Measurements from ENCODE around the gene NUDCD3.
"Not testable (repeated sequence)": the region's sequence is repeated elsewhere in the genome, so short reads cannot be mapped to it uniquely, and the experiment has no call there.

Gene NUDCD3

DNA sequence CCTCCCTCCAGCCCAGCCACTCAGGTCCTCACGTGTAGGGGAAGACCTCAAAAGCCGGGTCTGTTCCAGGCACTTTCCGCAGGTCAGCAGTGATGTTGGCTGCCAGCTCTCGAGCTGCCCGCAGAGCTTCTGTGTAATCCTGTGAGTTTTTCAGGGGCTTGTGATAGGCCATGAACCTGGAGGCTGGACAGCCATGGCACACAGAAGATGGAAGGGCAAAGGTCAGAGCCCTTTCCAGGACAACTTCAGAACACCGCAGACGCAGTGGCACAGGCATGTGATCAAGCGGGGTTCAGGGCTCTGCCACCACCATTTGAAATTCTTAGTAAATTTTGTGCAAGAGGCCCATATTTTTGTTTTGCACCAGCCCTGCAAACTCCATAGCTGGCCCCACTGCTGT is 26.7 kb upstream of the NUDCD3 start:
- no peak for DNase-seq

DNA sequence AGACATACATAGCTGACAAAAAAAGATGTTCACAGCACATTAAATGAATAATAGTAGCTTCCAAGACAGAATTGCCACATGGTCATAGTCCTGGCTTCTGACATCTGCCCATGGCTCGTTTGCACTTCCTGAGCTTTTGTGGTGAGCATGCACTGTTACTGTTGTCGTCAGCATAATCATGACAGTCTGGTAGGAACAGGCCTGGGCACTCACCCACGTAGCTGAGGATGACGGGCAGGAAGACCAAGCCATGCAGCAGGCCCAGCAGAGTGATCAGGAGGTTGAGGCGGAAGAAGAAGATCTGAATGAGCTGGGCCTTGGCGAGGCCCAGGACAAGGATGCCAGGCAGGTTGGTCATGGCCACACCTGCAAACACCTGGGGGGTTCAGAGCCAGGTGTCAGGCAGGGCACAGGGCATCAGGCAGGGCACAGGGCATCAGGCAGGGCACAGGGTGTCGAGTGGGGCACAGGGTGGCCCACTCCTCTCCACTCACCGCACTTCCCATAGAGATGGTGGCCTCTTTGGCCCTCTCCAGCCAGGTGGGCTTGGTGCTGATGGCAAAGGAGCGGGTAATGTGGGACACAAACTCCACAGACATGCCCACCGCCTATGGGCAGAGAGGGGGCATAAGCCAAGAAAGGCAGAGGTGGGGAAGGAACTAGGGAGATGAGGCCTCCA is 25.3 kb upstream of the NUDCD3 start:
- DNase-seq: no peak

DNA sequence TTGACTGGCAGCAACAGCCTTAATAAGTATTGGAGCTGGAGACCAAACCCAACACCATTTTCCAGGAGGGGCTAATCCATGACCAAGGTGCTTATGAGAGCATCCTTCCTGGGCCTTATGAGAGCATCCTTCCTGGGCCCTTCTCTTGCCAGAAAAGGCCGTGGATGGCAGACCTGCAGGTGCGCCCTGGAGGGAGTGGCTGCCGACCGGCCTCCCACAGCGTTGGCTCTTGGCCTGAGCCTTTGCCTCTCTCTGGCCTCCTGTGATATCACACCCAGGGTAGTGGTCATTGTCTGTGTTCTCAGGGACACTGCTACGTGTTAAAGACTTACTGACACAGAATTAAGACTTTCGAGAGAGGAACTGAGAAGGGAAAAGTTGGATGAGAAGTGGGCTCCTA is 22.3 kb upstream of the NUDCD3 start:
- DNase-seq: no peak

DNA sequence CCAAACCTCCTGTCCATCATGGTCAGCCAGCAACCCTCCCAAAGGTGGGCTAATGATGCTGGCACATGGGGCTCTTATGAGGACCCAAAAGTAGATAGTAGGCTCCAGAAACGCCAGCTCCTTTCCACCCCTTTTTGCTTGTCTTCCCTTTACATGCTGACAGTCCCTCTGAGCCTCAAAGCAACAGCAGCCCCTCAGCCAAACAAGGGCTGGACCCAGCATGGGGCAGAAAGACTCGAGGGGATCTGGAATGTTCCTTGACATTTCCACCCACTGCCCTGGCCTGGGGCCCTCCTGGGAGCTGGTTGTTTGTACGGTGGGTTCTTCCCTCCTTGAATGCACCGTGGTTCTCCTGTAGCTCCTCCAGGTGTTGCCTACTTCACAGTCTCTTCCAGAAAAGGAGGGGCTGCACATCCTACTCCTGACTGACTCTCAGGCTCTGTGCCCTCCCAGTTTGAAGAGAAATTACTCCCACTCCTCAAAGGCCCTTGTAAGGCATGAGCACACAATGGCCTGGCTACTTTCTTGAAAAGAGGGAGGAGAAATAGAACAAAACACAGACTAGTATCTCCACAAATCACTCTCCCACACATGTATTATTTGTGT is 21.5 kb upstream of the NUDCD3 start:
- DNase-seq: no peak

DNA sequence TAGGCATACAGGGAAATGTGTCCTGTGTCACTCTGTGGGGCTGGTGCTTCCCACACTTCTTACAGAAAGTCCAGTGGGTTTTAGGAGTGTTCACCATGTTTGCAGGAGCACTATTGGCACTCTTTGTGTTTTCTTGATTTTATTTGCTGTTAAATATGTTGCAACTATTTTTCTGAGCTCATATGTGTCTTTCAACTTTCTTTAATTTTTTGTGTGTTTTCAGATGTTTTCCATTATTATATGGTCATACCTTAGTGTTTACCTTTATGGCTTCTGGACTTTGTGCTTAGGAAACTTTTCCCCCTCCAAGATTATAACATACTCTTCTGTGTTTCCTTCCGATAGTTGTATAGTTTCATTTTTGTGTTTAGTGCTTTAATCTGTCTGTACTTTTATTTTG is 20.8 kb upstream of the NUDCD3 start:
- no peak for DNase-seq

DNA sequence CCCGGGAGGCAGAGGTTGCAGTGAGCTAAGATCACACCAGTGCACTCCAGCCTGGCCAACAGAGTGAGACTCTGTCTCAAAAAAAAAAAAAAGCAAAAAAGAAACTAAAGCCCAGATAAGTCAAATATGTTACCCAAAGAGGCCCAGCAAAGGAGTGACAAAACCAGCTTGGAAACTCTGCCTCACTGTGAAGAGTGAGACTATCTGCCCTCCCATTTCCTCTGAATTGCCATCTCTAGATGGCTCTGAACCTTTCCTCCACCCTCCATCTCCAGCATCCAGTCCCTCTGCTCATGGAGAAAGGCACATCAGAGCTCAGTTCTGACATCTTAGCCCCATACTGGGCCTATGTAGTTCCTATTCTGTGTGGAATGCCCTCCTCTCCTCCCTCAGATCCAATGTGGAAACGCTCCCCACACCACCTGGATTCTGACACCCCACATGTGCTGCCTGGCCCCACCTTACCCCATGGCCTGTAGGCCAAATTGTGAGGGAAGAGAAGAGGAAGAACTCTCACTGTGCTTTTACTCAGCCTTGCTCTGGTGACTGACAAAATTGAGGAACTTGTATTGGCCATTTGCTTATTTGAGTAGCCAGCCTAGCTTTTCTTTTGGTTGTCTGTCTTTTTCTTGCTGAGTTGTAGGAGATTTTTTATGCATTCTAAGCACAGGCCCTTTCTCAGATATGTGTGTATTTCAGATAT is 18.0 kb upstream of the NUDCD3 start:
- no peak for DNase-seq

DNA sequence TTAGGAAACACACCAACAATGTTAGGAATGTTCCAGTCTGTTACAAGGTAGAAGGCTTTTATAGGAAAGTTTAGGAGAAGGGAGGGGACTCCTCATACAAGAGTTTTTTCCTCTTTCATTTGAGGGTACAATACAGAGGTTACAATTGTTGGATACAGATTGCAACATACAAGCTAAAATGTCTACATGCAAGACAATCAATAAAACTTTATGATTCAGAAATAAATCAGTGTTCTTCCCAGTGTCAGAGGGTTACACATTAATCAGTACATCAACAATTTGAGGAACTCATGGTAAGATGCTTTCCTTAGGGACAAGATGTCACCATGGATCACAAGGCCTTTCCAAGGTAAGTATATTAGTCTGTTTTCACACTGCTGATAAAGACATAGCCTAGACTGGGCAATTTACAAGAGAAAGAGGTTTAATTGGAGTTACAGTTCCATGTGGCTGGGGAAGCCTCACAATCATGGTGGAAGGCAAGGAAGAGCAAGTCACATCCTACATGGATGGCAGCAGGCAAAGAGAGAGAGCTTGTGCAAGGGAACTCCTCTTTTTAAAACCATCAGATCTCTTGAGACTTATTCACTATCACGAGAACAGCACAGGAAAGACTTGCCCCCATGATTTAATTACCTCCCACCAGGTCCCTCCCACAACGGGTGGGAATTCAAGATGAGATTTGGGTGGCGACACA is 16.3 kb upstream of the NUDCD3 start:
- not testable (repeated sequence) for DNase-seq

DNA sequence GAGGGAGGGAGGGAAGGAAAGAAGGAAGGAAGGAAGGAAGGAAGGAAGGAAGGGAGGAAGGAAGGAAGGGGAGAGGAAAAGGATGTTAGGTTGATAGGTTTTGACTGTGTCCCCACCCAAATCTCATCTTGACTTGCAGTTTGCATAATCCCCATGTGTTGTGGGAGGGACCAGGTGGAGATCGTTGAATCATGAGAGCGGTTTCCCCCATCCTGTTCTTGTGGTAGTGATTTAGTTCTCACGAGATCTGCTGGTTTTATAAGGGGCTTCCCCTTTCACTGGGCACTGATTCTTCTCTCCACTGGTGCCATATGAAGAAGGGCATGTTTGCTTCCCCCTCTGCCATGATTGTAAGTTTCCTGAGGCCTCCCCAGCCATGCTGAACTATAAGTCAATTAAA is 15.1 kb upstream of the NUDCD3 start:
- no peak for DNase-seq

DNA sequence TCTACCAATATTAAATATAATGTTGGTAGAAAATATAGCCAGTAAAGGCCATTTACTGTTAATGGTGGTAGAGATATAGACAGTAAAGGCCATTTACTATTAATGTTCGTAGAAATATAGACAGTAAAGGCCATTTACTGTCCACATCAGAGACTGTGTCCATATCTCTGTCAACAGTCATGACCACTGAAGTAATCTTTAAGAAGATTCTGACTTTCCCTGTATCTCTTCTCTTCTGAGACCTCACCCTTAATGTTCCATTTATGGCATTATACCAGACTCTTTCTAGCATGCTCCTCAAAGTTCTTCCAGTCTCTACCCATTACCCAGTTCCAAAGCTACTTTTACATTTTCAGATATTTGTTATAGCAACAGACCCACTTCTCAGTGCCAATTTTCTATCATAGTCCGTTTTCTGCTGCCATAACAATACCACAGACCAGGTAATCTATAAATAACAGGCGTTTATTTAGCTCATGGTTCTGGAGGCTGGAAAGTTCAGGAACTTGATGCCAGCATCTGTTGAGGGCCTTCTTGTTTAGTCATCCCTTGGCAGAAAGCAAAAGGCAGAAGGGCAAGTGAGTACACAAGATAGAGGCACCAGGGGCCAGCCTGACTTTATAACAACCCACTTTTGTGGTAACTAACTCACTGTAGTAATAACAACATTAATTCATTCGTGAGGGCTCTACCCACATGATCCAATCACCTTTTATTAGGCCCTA is 7.9 kb upstream of the NUDCD3 start:
- DNase-seq: no peak

DNA sequence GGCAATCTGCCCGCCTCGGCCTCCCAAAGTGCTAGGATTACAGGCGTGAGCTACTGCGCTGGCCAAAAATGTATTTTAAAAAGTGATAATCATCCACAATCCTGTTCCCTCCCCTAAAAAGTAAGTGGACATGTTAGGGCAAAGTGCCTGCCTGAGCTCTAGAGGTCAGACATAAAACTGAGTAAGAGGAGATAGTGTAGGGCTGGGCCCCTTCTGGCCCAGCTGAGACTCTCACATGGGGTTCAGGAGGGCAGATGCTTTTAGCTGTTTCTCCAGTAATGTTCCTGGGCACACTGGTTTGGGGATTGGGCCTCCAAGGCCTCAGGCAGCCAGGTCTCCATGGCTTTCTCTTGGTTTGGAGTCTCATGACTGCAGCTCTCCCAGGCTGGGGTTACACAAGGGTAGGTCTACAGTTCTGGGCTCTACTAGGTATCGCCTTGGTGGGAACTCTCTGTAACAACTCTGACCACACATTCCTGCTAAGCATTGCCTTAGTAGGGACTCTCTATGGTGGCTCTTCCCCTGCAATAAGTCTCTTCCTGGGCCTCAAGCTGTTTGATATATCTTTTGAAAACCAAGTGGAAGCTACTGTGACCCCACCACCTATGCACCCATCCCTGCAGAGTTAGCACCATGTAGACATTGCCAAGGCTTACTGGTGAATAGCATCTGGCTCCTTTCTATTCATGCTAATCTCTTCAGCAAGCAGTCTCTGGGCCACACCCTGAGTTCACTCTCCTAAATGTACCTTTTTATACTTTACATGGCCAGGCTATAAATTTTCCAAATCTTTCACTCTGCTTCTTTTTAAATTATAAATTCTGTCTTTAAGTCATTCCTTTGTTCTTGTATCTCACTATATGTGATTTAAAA is 6.9 kb upstream of the NUDCD3 start:
- no peak for DNase-seq

DNA sequence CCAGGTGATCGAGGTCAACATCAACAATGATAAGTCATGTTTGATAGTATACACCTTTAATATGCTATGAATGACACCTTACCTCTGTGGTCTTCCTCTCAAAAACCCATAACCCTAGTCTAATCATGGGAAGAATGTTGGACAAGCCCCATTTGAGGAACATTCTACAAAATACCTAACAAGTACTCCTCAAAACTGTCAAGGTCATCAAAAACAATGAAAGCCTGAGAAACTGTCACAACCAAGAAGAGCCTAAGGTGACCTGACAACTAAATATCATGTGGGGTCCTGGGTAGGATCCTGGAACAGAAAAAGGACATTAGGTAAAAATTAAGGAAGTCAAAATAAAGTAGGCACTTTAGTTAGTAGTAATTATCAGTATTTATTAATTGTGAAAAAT is 5.9 kb upstream of the NUDCD3 start:
- DNase-seq: no peak

DNA sequence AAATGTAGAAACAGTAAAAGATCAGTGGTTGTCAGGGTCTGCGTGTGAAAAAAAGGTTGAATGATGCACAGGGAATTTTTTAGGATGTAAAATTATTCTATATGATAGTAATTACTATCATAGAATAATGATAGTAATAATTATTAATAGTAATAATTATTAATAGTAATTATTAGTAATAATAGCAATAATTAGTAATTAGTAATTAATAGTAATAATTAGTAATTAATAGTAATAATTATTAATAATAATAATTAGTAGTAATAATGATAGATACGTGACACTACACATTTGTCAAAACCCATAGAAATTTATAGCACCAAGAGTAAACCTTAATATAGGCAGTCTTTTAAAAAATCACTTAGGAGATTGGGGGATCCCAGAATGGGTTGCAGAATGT is 4.5 kb upstream of the NUDCD3 start:
- no peak for DNase-seq

DNA sequence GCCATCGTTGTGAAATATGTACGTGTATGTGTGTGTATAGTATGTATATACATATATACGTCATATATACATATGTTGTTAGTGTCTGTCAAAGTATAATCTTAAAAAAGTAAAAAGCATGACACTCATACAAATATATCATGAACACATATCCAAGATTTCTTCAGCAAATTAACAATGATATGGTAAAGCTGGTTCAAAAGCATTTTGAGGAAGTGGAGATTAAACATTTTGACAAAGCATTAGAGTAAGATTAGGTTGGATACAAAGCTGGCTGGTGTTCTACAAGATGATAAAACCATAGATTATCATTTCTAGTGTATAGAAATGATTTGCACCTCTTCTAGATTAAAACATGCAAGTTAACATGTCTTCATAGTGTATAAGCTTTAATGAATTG is 771 bp upstream of the NUDCD3 start:
- DNase-seq: no peak

DNA sequence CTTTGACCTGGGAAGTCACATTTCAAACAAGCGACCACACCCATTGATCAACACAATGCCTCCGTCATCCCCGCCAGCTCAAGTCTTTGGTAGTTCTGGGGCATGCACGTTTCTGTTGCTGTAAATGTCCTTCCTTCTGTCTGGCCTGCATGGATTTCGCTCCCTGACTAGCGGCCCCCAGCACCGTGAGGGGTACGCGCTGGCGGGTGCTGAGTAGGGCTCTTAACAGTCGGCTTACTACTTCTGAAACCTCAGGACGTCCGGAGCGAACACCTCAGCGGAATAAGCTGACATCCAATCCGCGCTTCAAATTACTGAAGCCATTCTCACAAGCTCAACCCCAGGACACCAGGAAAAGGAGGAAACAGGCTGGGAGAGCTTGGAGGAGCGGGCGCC is 505 bp downstream of the NUDCD3 start:
- DNase-seq: no peak

DNA sequence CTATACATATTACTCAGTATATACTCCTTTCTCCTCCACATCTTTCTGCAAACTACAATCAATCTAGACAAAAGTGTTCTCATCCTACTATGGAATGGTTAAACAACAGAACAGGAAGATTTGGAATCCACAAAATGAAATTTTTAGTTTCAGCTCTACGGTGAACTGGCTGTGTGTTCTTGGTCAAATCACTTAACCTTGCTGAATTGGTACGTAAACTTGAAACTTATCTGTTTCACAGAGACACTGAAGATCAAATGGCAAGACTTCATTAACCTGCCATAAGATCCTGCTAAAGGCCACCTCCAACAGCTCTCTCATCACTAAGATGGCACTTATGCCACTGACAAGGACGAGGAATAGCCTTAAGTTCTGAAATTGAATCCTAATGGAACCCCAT is 1.5 kb downstream of the NUDCD3 start:
- DNase-seq: no peak

DNA sequence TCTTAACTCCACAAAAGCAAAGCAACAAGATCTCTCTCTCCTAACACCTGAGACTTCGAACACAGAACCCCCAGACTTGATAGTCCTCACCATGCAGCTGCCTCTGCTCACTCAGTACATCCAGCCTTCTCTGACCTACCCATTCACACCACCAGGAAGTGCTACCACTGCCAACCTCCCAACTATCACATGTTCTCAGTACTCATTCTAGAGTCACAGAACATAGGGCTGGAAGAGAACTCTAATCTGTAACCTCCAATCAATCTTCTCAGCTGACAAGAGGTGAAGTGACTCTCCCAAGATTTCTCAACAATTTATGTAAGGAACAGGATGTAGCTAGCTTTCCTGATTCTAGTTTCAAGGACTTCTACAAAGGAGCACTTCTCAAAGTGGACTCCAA is 3.8 kb downstream of the NUDCD3 start:
- no peak for DNase-seq

DNA sequence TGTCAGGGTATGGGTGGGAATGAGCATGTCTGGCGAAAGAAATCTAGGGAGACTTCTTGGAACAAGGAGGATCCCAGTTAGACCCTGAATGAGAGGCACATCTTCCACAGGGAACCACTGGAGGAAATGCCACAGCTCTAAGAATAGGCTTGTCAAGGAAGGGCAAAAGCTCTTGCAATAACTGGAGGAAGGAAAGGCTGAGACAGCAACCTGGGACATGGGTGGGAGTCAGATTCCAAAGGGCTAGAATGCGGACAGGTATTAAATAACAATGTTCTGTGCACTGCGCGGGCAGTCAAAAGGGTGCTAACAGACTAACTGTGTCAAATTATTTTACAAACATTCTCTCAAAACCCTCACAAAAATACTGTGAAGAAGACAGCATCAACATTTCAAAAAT is 4.5 kb downstream of the NUDCD3 start:
- no peak for DNase-seq

DNA sequence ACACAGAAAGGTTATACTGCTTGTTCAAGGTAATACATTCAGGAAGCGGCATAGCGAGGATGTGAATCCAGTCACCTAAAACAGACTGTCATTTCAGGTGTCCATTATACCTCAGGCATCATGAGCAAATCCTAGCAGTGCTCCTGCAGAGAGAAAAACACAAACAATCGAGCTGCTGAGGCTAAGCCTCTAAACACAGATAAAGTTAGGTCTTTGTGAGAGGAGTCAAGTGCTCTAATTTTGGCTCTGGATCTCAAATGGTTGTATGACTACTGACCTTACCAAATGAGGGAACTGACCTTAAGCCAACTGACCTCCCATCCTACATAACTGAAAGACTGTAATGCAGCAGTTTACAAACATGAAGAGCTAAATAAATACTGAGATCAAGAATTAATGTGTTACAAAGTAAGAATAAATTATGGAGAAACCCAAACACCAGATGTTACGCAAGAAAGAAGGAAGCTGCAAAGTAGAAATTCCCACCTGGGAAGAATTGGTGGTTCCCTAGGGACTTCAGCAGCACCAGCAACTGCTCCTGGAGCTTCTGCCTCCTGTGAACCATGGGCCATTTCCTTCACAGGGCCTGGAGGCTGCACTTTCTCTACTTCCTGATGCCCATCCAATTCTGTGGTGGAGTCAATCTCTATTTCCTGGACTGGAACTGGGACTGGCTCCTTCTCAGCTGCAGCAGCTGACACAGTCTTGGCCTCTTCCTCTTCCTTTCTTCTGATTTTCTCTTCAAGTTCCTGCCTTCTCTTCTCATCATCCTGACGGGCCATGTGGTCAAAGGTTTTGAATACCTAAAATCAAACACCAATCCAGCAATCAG is 5.8 kb downstream of the NUDCD3 start:
- no peak for DNase-seq

DNA sequence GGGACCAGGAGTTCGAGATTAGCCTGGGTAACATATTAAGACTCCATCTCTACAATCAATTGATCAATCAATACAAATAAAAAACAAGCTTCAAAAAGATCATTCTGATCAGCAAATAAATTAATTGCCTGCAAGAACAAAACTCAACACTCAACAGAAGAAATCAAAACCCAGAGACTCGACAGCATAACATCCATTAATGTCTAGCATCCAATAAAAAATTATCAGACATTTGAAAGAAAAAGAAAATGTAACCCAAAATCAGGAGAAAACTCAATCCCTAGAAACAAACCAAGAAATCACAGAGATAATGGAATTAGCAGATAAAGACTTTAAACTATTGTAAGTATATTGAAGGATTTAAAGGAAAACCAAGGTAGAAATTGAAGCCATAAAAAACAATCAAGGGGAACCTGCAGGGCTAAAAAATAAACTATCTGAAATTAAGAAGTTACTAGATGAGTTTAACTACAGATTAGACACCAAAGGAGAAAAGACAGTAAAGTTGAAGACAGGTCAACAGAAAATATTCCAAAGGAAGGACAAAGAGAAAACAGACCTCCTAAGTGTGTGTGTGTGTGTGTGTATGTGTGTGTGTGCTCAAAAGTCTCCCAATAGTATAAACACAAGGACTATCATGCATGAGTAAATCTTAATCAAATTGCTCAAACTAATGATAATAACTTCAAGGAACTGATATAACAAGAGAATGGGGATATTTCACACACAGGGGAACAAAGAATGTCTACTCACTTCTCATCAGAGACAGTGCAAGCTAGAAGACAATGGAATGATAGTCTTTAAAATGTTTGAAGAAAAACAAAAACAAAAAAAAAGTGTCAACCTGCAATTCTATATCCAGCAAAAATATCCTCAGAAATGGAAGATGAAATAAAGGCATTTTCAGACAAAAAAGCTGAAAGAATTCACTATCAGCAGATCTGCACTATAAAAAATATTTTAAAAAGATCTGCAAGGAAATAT is 7.7 kb downstream of the NUDCD3 start:
- DNase-seq: no peak

DNA sequence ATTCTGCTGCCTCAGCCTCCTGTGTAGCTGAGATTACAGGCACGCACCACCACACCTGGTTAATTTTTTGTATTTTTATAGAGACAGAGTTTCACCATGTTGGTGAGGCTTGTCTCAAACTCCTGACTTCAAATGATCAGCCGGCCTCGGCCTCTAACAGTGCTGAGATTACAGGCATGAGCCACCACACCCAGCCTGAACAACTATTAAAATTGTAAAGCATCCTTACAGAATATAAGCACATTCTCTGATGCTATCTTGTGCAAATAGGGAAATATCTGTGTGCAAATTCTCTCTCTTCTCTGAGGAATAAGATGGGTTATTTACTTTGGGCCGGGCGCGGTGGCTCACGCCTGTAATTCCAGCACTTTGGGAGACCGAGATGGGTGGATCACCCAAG is 12.5 kb downstream of the NUDCD3 start:
- DNase-seq: no peak

Measured in NCI-H524 (cell line).